ENCODE results near the gene SPINDOC.

DNA sequence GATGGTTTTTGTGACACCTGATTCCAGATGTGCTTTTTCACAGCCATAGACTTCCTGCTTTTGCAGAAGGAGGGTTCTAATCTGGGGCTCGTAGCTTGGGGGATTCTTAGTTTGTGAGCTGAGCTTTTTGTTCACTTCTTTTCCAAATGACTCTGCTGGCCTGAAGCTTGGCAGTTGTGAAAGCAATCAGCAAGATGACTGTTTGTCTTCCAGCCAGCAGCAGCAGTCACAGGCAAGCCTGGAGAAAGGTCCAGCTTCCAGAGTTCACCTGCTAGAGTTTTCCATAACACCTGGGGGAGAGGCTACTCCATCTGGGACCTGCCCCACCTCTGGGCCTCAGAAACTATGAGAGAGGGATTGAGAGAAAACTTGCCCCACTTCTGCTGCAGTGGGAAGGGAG lies 29.8 kb downstream of the SPINDOC start:
- TF ChIP-seq CTCF (IDR thresholded peaks at IDR 0.05; ENCODE audit: low read depth, low read length) (no peak), POLR2A (IDR thresholded peaks at IDR 0.05; ENCODE audit: extremely low read depth, insufficient read length) (no peak)
- TF ChIP-seq, protein P1, sequence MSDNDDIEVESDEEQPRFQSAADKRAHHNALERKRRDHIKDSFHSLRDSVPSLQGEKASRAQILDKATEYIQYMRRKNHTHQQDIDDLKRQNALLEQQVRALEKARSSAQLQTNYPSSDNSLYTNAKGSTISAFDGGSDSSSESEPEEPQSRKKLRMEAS (IDR thresholded peaks at IDR 0.05; ENCODE audit: low read depth, low read length), result no peak

All from NB4 (cell line).